Ovary (tissue), 3 donors: ENCODE data around the gene PDIA6.

ENCODE experiments used
- EP300 ChIP-seq: sonication (generic); formaldehyde crosslinking; IDR thresholded peaks from one replicate; pipeline ENCODE4 v1.6.1; 2017; ENCODE audit warnings: antibody characterized with exemption
- POLR2A ChIP-seq: fragments of 450-650 bp; IDR thresholded peaks from one replicate; pipeline ENCODE4 v1.6.1; 2017; ENCODE audit warnings: antibody characterized with exemption, mild to moderate bottlenecking, moderate library complexity
- TF ChIP-seq, protein P1 (sequence below), 3 donors: fragments of 450-650 bp in 2 of 3; fragments of 200-600 bp in 1 of 3; IDR thresholded peaks; one replicate each; pipeline versions ENCODE4 v1.5.1 to v1.8.0; 2016 to 2022; ENCODE audit warnings: antibody characterized with exemption in 3 of 3, mild to moderate bottlenecking in 1 of 3
- donor health status: DM: no; HTN: no; CAD: no.

DNA sequence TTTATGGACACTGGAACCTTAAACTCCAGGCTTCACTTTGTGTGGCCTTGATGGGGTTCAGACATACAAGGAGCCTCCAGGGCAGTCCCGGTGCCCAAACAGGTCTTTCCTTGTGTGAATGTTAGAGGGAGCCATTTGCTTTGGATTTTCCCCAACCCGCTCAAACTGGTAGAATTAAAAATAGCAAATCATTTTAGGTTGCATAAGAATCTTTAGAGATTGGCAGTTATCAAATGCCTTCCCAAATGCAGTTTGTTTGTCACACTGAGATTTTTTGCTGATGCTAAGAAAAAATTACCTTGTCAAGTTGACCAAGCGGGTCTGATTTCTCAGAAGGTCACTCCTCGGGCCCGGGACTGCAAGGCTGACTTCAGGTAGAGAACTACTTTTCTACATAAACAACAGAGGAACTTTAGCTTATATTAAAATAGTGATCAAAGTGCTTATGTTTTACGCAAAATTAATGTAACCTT, 54.7 kb downstream of the PDIA6 start:
- TF ChIP-seq, protein P1, sequence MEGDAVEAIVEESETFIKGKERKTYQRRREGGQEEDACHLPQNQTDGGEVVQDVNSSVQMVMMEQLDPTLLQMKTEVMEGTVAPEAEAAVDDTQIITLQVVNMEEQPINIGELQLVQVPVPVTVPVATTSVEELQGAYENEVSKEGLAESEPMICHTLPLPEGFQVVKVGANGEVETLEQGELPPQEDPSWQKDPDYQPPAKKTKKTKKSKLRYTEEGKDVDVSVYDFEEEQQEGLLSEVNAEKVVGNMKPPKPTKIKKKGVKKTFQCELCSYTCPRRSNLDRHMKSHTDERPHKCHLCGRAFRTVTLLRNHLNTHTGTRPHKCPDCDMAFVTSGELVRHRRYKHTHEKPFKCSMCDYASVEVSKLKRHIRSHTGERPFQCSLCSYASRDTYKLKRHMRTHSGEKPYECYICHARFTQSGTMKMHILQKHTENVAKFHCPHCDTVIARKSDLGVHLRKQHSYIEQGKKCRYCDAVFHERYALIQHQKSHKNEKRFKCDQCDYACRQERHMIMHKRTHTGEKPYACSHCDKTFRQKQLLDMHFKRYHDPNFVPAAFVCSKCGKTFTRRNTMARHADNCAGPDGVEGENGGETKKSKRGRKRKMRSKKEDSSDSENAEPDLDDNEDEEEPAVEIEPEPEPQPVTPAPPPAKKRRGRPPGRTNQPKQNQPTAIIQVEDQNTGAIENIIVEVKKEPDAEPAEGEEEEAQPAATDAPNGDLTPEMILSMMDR (IDR thresholded peaks at IDR 0.05): no peak
- no peak for TF ChIP-seq POLR2A
- TF ChIP-seq EP300: no peak
